ENCODE measurements around the gene RCC2. TPM values are rescaled to one million over a fixed set of nuclear protein-coding genes. Genes with fewer than 3 reads are reported as not detected.

RCC2 gene
- total RNA-seq (160 and 166 TPM in 2 replicates), polyA plus RNA-seq (125 and 137 TPM in 2 replicates), polyA minus RNA-seq (133 and 162 TPM in 2 replicates), Bru-seq, nascent RNA (percentile 91 among the genes with signal in this experiment), BruChase-seq, experiment 1, labeled RNA remaining after a 6-hour chase (percentile 98 among the genes with signal in this experiment), BruChase-seq, experiment 2, labeled RNA remaining after a 2-hour chase (percentile 98 among the genes with signal in this experiment)
- polyA plus RNA-seq (2011; cell fraction: cytosol; rRNA removed): 100 and 103 TPM in 2 replicates
- polyA plus RNA-seq (2011; cell fraction: nucleus; rRNA removed): 166 and 174 TPM in 2 replicates
- 73.8 and 83.9 TPM in 2 replicates for polyA plus RNA-seq (2012)
- 132 TPM for polyA minus RNA-seq (2011; cell fraction: cytosol; rRNA and poly(A)+ RNA removed)
- polyA minus RNA-seq (2011; cell fraction: nucleus; rRNA and poly(A)+ RNA removed): 39.4 and 49.7 TPM in 2 replicates
- long read RNA-seq, full-length matches to known transcripts: 18 of 98 reads
- long read RNA-seq, partial matches to known transcripts: 18 of 98 reads
- long read RNA-seq, other reads (novel, unspliced or antisense): 62 of 98 reads

- Histone ChIP-seq H3K9ac (replicated peaks; ENCODE audit: extremely low read depth, insufficient read depth, low read length) (peak within 1 kb of the TSS; percentile 94), H3K4me3 (replicated peaks in 1 of 3; ENCODE audit: insufficient read depth in 1 of 3, low read depth in 1 of 3, low read length in 3 of 3) (peak within 1 kb of the TSS; percentile 66 to 100 (median 96)), H3K27ac (ENCODE audit: insufficient read depth, low read depth, low read length) (peak within 1 kb of the TSS; percentile 83), H3K36me3 (ENCODE audit: control insufficient read depth in 2 of 2, extremely low read depth in 1 of 2, insufficient read depth in 2 of 2, low read length in 2 of 2) (peaks cover 1 to 8% of the 10 kb centered on the region in 2 experiments), H3K4me1 (ENCODE audit: control insufficient read depth, extremely low read depth, insufficient read depth, low read length) (peaks cover 15% of the 10 kb centered on the region), H3K79me2 (ENCODE audit: control insufficient read depth, insufficient read depth, low read length) (peaks cover 39% of the 10 kb centered on the region), H3K9me3 (replicated peaks; ENCODE audit: control insufficient read depth, insufficient read depth, low read length) (no peaks in the 10 kb centered on the region), H3K9me1 (replicated peaks; ENCODE audit: control insufficient read depth, extremely low read depth, insufficient read depth, low read length) (no peaks in the 10 kb centered on the region), H4K20me1 (replicated peaks; ENCODE audit: control insufficient read depth, extremely low read depth, insufficient read depth, low read length) (peaks cover 9% of the 10 kb centered on the region), H3K4me2 (ENCODE audit: insufficient read depth, low read length) (peak within 1 kb of the TSS; percentile 82), H3K27me3 (ENCODE audit: control insufficient read depth in 2 of 2, insufficient read depth in 2 of 2, low read length in 2 of 2) (peaks cover 0 to 7% of the 10 kb centered on the region in 2 experiments), H2AFZ (ENCODE audit: low read depth, low read length) (peak within 1 kb of the TSS; percentile 90)
- ChIA-PET CTCF (interaction anchor here (0.7 to 1.7 kb wide), 6 partner anchors 13 to 1465 kb away, joined by 3 to 5 read pairs (median 4); no protein-coding TSS in a partner anchor), POLR2A (interaction anchor here (0.6 to 0.7 kb wide), 2 partner anchors 133 to 317 kb away, joined by 3 read pairs; no protein-coding TSS in a partner anchor)
- DNase-seq (ENCODE audit: low read depth, low spot score): peak; percentile 69
- BruUV-seq (replicated peaks): no TSS peak
- intact Hi-C loops (cut with micrococcal nuclease) (loop anchor here (2.0 to 10.0 kb wide), 3 partner anchors 37 to 535 kb away; partner anchors contain the start of gene SDHB), dilution Hi-C loops (cut with MboI; ENCODE audit: extremely low pct_ligation_motif_present, low sequenced_read_pairs) (no loop called here)
- FAIRE-seq: peak; percentile 90
- TF ChIP-seq JUN (IDR thresholded peaks at IDR 0.05; ENCODE audit: borderline replicate concordance, insufficient read depth, insufficient read length, low read depth) (no peak), EZH2 (IDR thresholded peaks at IDR 0.05; ENCODE audit: borderline replicate concordance, low read depth, low read length, severe bottlenecking) (no peak), GATA2 (IDR thresholded peaks at IDR 0.05; ENCODE audit: insufficient read depth, insufficient read length, low read depth, low read length) (no peak), MYC (IDR thresholded peaks at IDR 0.05; ENCODE audit: low read depth, low read length) (no peak), POLR2AphosphoS5 (IDR thresholded peaks at IDR 0.05; ENCODE audit: insufficient read depth, low read depth, low read length) (peak; percentile 44), CTCF (IDR thresholded peaks at IDR 0.05; ENCODE audit: extremely low read depth in 1 of 2, insufficient read depth in 1 of 2, low read depth in 1 of 2, low read length in 2 of 2) (peak in 1 of 2 donors; percentile 5), FOS (IDR thresholded peaks at IDR 0.05; ENCODE audit: borderline replicate concordance, insufficient read depth, low read length) (no peak), POLR2A (IDR thresholded peaks at IDR 0.05; ENCODE audit: low read depth, low read length) (no peak), MAX (IDR thresholded peaks at IDR 0.05; ENCODE audit: insufficient read depth, insufficient read length) (peak; percentile 31)
These were observed at the start of gene RCC2 for GRCh38 chr1:17439250-17440073. Gene RCC2, minus strand, starts transcription at chr1:17439677. Its CDS starts 1,163 bp downstream, at chr1:17438514.
